BLaER1 treated with 17β-estradiol and CSF1 and Interleukin-3, amounts not matched to agents 10 nM and 100 nM (cell line): ENCODE data around the gene ABHD12B.

Experiments used
- H3K27ac ChIP-seq, 11 experiments: shearing (Covaris generic); formaldehyde crosslinking; 2 replicates each; pipeline ENCODE4 v1.8.1; 2022
- H3K27me3 ChIP-seq, 11 experiments: shearing (Covaris generic); formaldehyde crosslinking; 2 replicates each; pipeline ENCODE4 v1.8.1; 2022
- H3K36me3 ChIP-seq, 11 experiments: shearing (Covaris generic); formaldehyde crosslinking; 2 replicates each; pipeline ENCODE4 v1.8.1; 2022
- H3K4me1 ChIP-seq, 10 experiments: shearing (Covaris generic); formaldehyde crosslinking; 2 replicates each; pipeline ENCODE4 v1.8.1; 2022
- H3K4me2 ChIP-seq, 11 experiments: shearing (Covaris generic); formaldehyde crosslinking; 2 replicates each; pipeline ENCODE4 v1.8.1; 2022
- H3K4me3 ChIP-seq, 10 experiments: shearing (Covaris generic); formaldehyde crosslinking; 2 replicates each; pipeline ENCODE4 v1.8.1; 2022
- H3K9ac ChIP-seq, 11 experiments: shearing (Covaris generic); formaldehyde crosslinking; 2 replicates each; pipeline ENCODE4 v1.8.1; 2022
- H3K9me3 ChIP-seq, 11 experiments: shearing (Covaris generic); formaldehyde crosslinking; replicated peaks in 1 of 11; 2 replicates each; pipeline ENCODE4 v1.8.1; 2022
- H4K20me1 ChIP-seq, 11 experiments: shearing (Covaris generic); formaldehyde crosslinking; 2 replicates each; pipeline ENCODE4 v1.8.1; 2022
- Cebpa-rat ChIP-seq, 11 experiments: shearing (Covaris generic); IDR thresholded peaks; 2 replicates each; pipeline ENCODE4 v1.8.1; 2022

ABHD12B gene

GRCh38 chr14:50846226-50846880 is 25.5 kb upstream of the ABHD12B start:
- Histone ChIP-seq H3K4me3 (no peak overlapping the region), H3K36me3 (no peaks in the 10 kb centered on the region), H3K27me3 (no peaks in the 10 kb centered on the region), H3K9ac (no peak overlapping the region), H3K4me2 (no peak overlapping the region), H3K9me3 (no peaks in the 10 kb centered on the region), H3K27ac (no peak overlapping the region), H4K20me1 (no peaks in the 10 kb centered on the region), H3K4me1 (no peaks in the 10 kb centered on the region)
- TF ChIP-seq Cebpa-rat (IDR thresholded peaks at IDR 0.05), result no peak

- Histone ChIP-seq H3K4me3 (no peak overlapping the region), H3K27me3 (no peaks in the 10 kb centered on the region), H4K20me1 (no peaks in the 10 kb centered on the region), H3K4me1 (peaks cover 20 to 33% (median 26%) of the 10 kb centered on the region in 10 experiments), H3K9me3 (no peaks in the 10 kb centered on the region), H3K27ac (no peak overlapping the region), H3K36me3 (no peaks in the 10 kb centered on the region), H3K4me2 (no peak overlapping the region), H3K9ac (no peak overlapping the region)
- TF ChIP-seq Cebpa-rat (IDR thresholded peaks at IDR 0.05), result no peak
Observed at GRCh38 chr14:50853891-50854290, 18.0 kb upstream of the ABHD12B start.

- no peak overlapping the region for H3K4me3 ChIP-seq
- H3K4me2 ChIP-seq, result peak overlapping the region in 10 of 11 experiments; percentile 6 to 71 (median 51); a peak in 18 of 22 replicates
- H3K4me1 ChIP-seq, result peaks cover 26 to 39% (median 33%) of the 10 kb centered on the region in 10 experiments
- no peak overlapping the region for H3K27ac ChIP-seq
- no peaks in the 10 kb centered on the region for H4K20me1 ChIP-seq
- no peaks in the 10 kb centered on the region for H3K36me3 ChIP-seq
- no peaks in the 10 kb centered on the region for H3K9me3 ChIP-seq
- no peak for TF ChIP-seq Cebpa-rat (IDR thresholded peaks at IDR 0.05)
- no peaks in the 10 kb centered on the region for H3K27me3 ChIP-seq
- H3K9ac ChIP-seq, result no peak overlapping the region
Observed at GRCh38 chr14:50854521-50854920, 17.3 kb upstream of the ABHD12B start.

GRCh38 chr14:50855558-50855957 is 16.3 kb upstream of the ABHD12B start:
- H3K9ac ChIP-seq, result no peak overlapping the region
- H4K20me1 ChIP-seq, result no peaks in the 10 kb centered on the region
- H3K36me3 ChIP-seq, result no peaks in the 10 kb centered on the region
- no peaks in the 10 kb centered on the region for H3K9me3 ChIP-seq
- H3K27ac ChIP-seq, result no peak overlapping the region
- H3K4me2 ChIP-seq, result 0 out of 22 replicates have a peak overlapping the region, but pooled peaks of 1 of the 11 experiments have one; percentile 62
- peaks cover 34 to 47% (median 42%) of the 10 kb centered on the region in 10 experiments for H3K4me1 ChIP-seq
- H3K4me3 ChIP-seq, result no peak overlapping the region
- H3K27me3 ChIP-seq, result no peaks in the 10 kb centered on the region
- TF ChIP-seq Cebpa-rat (IDR thresholded peaks at IDR 0.05), result no peak

GRCh38 chr14:50856660-50857059 is 15.2 kb upstream of the ABHD12B start:
- peaks cover 34 to 47% (median 42%) of the 10 kb centered on the region in 10 experiments for H3K4me1 ChIP-seq
- TF ChIP-seq Cebpa-rat (IDR thresholded peaks at IDR 0.05), result no peak
- no peaks in the 10 kb centered on the region for H3K9me3 ChIP-seq
- H3K27me3 ChIP-seq, result no peaks in the 10 kb centered on the region
- no peak overlapping the region for H3K4me3 ChIP-seq
- no peaks in the 10 kb centered on the region for H3K36me3 ChIP-seq
- no peak overlapping the region for H3K27ac ChIP-seq
- H3K4me2 ChIP-seq, result no peak overlapping the region
- no peak overlapping the region for H3K9ac ChIP-seq
- no peaks in the 10 kb centered on the region for H4K20me1 ChIP-seq

GRCh38 chr14:50859296-50859624 is 12.6 kb upstream of the ABHD12B start:
- Histone ChIP-seq H3K27ac (peak overlapping the region in 10 of 11 experiments; percentile 10 to 79 (median 68); a peak in 16 of 22 replicates), H4K20me1 (no peaks in the 10 kb centered on the region), H3K9me3 (no peaks in the 10 kb centered on the region), H3K4me2 (peak overlapping the region; percentile 88 to 99 (median 94)), H3K9ac (peak overlapping the region; percentile 53 to 79 (median 71); a peak in 21 of 22 replicates), H3K4me3 (peak overlapping the region; percentile 52 to 71 (median 60)), H3K36me3 (no peaks in the 10 kb centered on the region), H3K27me3 (no peaks in the 10 kb centered on the region), H3K4me1 (peaks cover 36 to 59% (median 41%) of the 10 kb centered on the region in 10 experiments)
- TF ChIP-seq Cebpa-rat (IDR thresholded peaks at IDR 0.05), result no peak

GRCh38 chr14:50860478-50861086 is 11.3 kb upstream of the ABHD12B start:
- no peak for TF ChIP-seq Cebpa-rat (IDR thresholded peaks at IDR 0.05)
- no peaks in the 10 kb centered on the region; a peak in 1 of 22 replicates for H3K27me3 ChIP-seq
- peak overlapping the region; percentile 88 to 99 (median 94) for H3K4me2 ChIP-seq
- peak overlapping the region in 9 of 11 experiments; percentile 10 to 79 (median 68); a peak in 16 of 22 replicates for H3K27ac ChIP-seq
- H3K36me3 ChIP-seq, result no peaks in the 10 kb centered on the region
- H3K9ac ChIP-seq, result peak overlapping the region; percentile 53 to 79 (median 71); a peak in 21 of 22 replicates
- peak overlapping the region; percentile 52 to 71 (median 60) for H3K4me3 ChIP-seq
- no peaks in the 10 kb centered on the region for H4K20me1 ChIP-seq
- peaks cover 34 to 61% (median 42%) of the 10 kb centered on the region in 10 experiments for H3K4me1 ChIP-seq
- H3K9me3 ChIP-seq, result no peaks in the 10 kb centered on the region

- H3K4me1 ChIP-seq, result peaks cover 46 to 72% (median 50%) of the 10 kb centered on the region in 10 experiments
- no peak for TF ChIP-seq Cebpa-rat (IDR thresholded peaks at IDR 0.05)
- H3K9me3 ChIP-seq, result no peaks in the 10 kb centered on the region
- H3K27ac ChIP-seq, result no peak overlapping the region
- H3K9ac ChIP-seq, result no peak overlapping the region
- no peak overlapping the region for H3K4me3 ChIP-seq
- no peaks in the 10 kb centered on the region for H4K20me1 ChIP-seq
- H3K36me3 ChIP-seq, result no peaks in the 10 kb centered on the region
- no peaks in the 10 kb centered on the region; a peak in 1 of 22 replicates for H3K27me3 ChIP-seq
- peak overlapping the region in 1 of 11 experiments; percentile 19; a peak in 1 of 22 replicates for H3K4me2 ChIP-seq
Observed at GRCh38 chr14:50862036-50862570, 9.8 kb upstream of the ABHD12B start.

- TF ChIP-seq Cebpa-rat (IDR thresholded peaks at IDR 0.05), result no peak
- Histone ChIP-seq H3K4me3 (no peak overlapping the region), H3K27ac (no peak overlapping the region), H3K36me3 (no peaks in the 10 kb centered on the region), H3K27me3 (peaks cover 0 to under 1% (median 0%) of the 10 kb centered on the region in 11 experiments; a peak in 1 of 22 replicates), H3K9me3 (no peaks in the 10 kb centered on the region), H3K4me2 (peak overlapping the region in 3 of 11 experiments; percentile 44 to 82 (median 68); a peak in 3 of 22 replicates), H3K9ac (no peak overlapping the region), H3K4me1 (peaks cover 28 to 54% (median 30%) of the 10 kb centered on the region in 10 experiments), H4K20me1 (no peaks in the 10 kb centered on the region)
Observed at GRCh38 chr14:50864237-50864636, 7.6 kb upstream of the ABHD12B start.
